H9 (cell line): ENCODE results near the gene CADPS. TPM values are rescaled to one million over a fixed set of nuclear protein-coding genes. Genes with fewer than 3 reads are reported as not detected.
A peak's percentile ranks its signal among the peaks of the same experiment; 100 is the strongest.

Source experiments
- DNase-seq: peaks from one replicate; pipeline ENCODE4 v3.0.0-alpha.2; 2017
- H2AFZ ChIP-seq: one replicate; pipeline ENCODE4 v1.6.1; 2013; ENCODE audit warnings: mild to moderate bottlenecking, low read length, control low read depth, moderate library complexity
- H2AK5ac ChIP-seq: 2 replicates; pipeline ENCODE4 v1.6.1; 2013; ENCODE audit warnings: low read length, control low read depth, mixed read lengths; ENCODE audit not compliant: insufficient read length
- H2BK120ac ChIP-seq: one replicate; pipeline ENCODE4 v1.6.1; 2013; ENCODE audit warnings: low read depth, mild to moderate bottlenecking, low read length, control low read depth, inconsistent platforms; ENCODE audit not compliant: poor library complexity, severe bottlenecking
- H2BK12ac ChIP-seq: 2 replicates; pipeline ENCODE4 v1.6.1; 2013; ENCODE audit warnings: low read length, control low read depth, mixed read lengths, low read depth; ENCODE audit not compliant: insufficient read length
- H2BK15ac ChIP-seq: 2 replicates; pipeline ENCODE4 v1.6.1; 2013; ENCODE audit warnings: low read depth, low read length, control low read depth
- H2BK20ac ChIP-seq: one replicate; pipeline ENCODE4 v1.6.1; 2013; ENCODE audit warnings: low read depth, mild to moderate bottlenecking, low read length, control low read depth, inconsistent platforms; ENCODE audit not compliant: poor library complexity, severe bottlenecking
- H2BK5ac ChIP-seq: 2 replicates; pipeline ENCODE4 v1.6.1; 2013; ENCODE audit warnings: low read length, control low read depth, mixed read lengths; ENCODE audit not compliant: insufficient read length
- H3K14ac ChIP-seq: 2 replicates; pipeline ENCODE4 v1.6.1; 2013; ENCODE audit warnings: low read length, control low read depth; ENCODE audit not compliant: insufficient read depth
- H3K18ac ChIP-seq: 2 replicates; pipeline ENCODE4 v1.6.1; 2013; ENCODE audit warnings: low read depth, mild to moderate bottlenecking, mixed read lengths, low read length, control low read depth; ENCODE audit not compliant: insufficient read length
- H3K23ac ChIP-seq: 2 replicates; pipeline ENCODE4 v1.6.1; 2013; ENCODE audit warnings: low read length, control low read depth, mixed read lengths, low read depth; ENCODE audit not compliant: insufficient read length
- H3K23me2 ChIP-seq: 2 replicates; pipeline ENCODE4 v1.6.1; 2013; ENCODE audit warnings: low read depth, mild to moderate bottlenecking, mixed read lengths, low read length, control low read depth; ENCODE audit not compliant: insufficient read length, poor library complexity, severe bottlenecking
- H3K27ac ChIP-seq: 2 replicates; pipeline ENCODE4 v1.5.1; 2013; ENCODE audit warnings: low read length, control low read depth, mixed read lengths, low read depth; ENCODE audit not compliant: insufficient read length
- H3K27me3 ChIP-seq: 2 replicates; pipeline ENCODE4 v1.6.1; 2013; ENCODE audit warnings: low read length, control low read depth, inconsistent platforms; ENCODE audit not compliant: insufficient read depth
- H3K4ac ChIP-seq: 2 replicates; pipeline ENCODE4 v1.6.1; 2013; ENCODE audit warnings: low read depth, mild to moderate bottlenecking, control low read depth, inconsistent platforms, low read length, moderate library complexity
- H3K4me1 ChIP-seq: 2 replicates; pipeline ENCODE4 v1.6.1; 2013; ENCODE audit warnings: low read length, control low read depth, inconsistent platforms; ENCODE audit not compliant: insufficient read depth
- H3K4me2 ChIP-seq: 2 replicates; pipeline ENCODE4 v1.6.1; 2013; ENCODE audit warnings: low read length, control low read depth, mixed read lengths; ENCODE audit not compliant: insufficient read length, insufficient read depth
- H3K56ac ChIP-seq: 2 replicates; pipeline ENCODE4 v1.6.1; 2013; ENCODE audit warnings: low read depth, mild to moderate bottlenecking, mixed read lengths, low read length, control low read depth; ENCODE audit not compliant: insufficient read length
- H3K79me1 ChIP-seq: 2 replicates; pipeline ENCODE4 v1.6.1; 2013; ENCODE audit warnings: low read depth, mild to moderate bottlenecking, moderate library complexity, low read length, control low read depth, inconsistent platforms; ENCODE audit not compliant: insufficient read depth, poor library complexity, severe bottlenecking
- H3K79me2 ChIP-seq: 2 replicates; pipeline ENCODE4 v1.6.1; 2013; ENCODE audit warnings: low read length, control low read depth, inconsistent platforms; ENCODE audit not compliant: insufficient read depth
- H3K9ac ChIP-seq: 2 replicates; pipeline ENCODE4 v1.6.1; 2013; ENCODE audit warnings: low read length, control low read depth, mixed read lengths; ENCODE audit not compliant: insufficient read length; ENCODE audit errors: extremely low read depth
- H3K9me3 ChIP-seq: one replicate; pipeline ENCODE4 v1.6.1; 2013; ENCODE audit warnings: low read depth, low read length, inconsistent platforms; ENCODE audit not compliant: control insufficient read depth
- H3T11ph ChIP-seq: one replicate; pipeline ENCODE4 v1.6.1; 2013; ENCODE audit warnings: mild to moderate bottlenecking, low read length, control low read depth, inconsistent platforms
- H4K20me1 ChIP-seq: one replicate; pipeline ENCODE4 v1.6.1; 2013; ENCODE audit not compliant: control insufficient read depth, insufficient read length, insufficient read depth
- H4K5ac ChIP-seq: 2 replicates; pipeline ENCODE4 v1.6.1; 2013; ENCODE audit warnings: low read depth, mild to moderate bottlenecking, mixed read lengths, low read length, control low read depth; ENCODE audit not compliant: insufficient read length
- H4K8ac ChIP-seq: replicated peaks from 2 replicates; pipeline ENCODE4 v1.6.1; 2013; ENCODE audit warnings: low read length, control low read depth, mixed read lengths, low read depth; ENCODE audit not compliant: insufficient read length
- H4K91ac ChIP-seq: 2 replicates; pipeline ENCODE4 v1.6.1; 2013; ENCODE audit warnings: low read depth, mild to moderate bottlenecking, moderate library complexity, mixed read lengths, low read length, control low read depth; ENCODE audit not compliant: insufficient read length
- H3K27ac Mint-ChIP-seq, 3 experiments: 2 replicates in 2 of 3; 3 replicates in 1 of 3; pipeline ENCODE4 v1.8.0; 2020 to 2021; ENCODE audit warnings: mixed read lengths in 3 of 3, mild to moderate bottlenecking in 1 of 3, moderate library complexity in 1 of 3
- H3K27me3 Mint-ChIP-seq: 2 replicates; pipeline ENCODE4 v1.8.0; 2021; ENCODE audit warnings: low read depth, mild to moderate bottlenecking, moderate library complexity, mixed read lengths
- H3K36me3 Mint-ChIP-seq, 3 experiments: 2 replicates in 2 of 3; 3 replicates in 1 of 3; pipeline ENCODE4 v1.8.0; 2020 to 2021; ENCODE audit warnings: low read depth in 3 of 3, mixed read lengths in 3 of 3; ENCODE audit not compliant: insufficient read depth in 1 of 3
- H3K4me1 Mint-ChIP-seq, 2 experiments: 2 replicates each; pipeline ENCODE4 v1.8.0; 2020; ENCODE audit warnings: mixed read lengths in 2 of 2
- H3K4me3 Mint-ChIP-seq, 2 experiments: 2 replicates in 1 of 2; 3 replicates in 1 of 2; pipeline ENCODE4 v1.8.0; 2020 to 2021; ENCODE audit warnings: mild to moderate bottlenecking in 2 of 2, mixed read lengths in 2 of 2, moderate library complexity in 1 of 2
- H3K9me3 Mint-ChIP-seq, 2 experiments: 2 replicates in 1 of 2; 3 replicates in 1 of 2; pipeline ENCODE4 v1.8.0; 2020; ENCODE audit warnings: mild to moderate bottlenecking in 2 of 2, mixed read lengths in 2 of 2, moderate library complexity in 1 of 2
- CTCF ChIP-seq: fragments of 200-600 bp; sonication (generic); conservative IDR thresholded peaks from 3 replicates; pipeline ENCODE4 v1.8.0; 2021; ENCODE audit warnings: antibody characterized with exemption, mild to moderate bottlenecking
- WGBS: extraction: QIAGEN DNeasy Blood & Tissue Kit; methylation state at CpG from one replicate; pipeline ENCODE4 v1.1.7; 2013; ENCODE audit warnings: missing lambda C conversion rate, low lambda C conversion rate, mixed read lengths; ENCODE audit not compliant: insufficient read length; ENCODE audit errors: extremely low coverage; 5-methylcytosine and 5-hydroxymethylcytosine counted together
- total RNA-seq: library from RNA; stranded (reverse); gene quantifications from 2 replicates; pipeline ENCODE4 v1.2.1, GENCODE V29; 2021

Gene CADPS
- total RNA-seq, 1 experiment from 2014 or later = 6.6 TPM

DNA sequence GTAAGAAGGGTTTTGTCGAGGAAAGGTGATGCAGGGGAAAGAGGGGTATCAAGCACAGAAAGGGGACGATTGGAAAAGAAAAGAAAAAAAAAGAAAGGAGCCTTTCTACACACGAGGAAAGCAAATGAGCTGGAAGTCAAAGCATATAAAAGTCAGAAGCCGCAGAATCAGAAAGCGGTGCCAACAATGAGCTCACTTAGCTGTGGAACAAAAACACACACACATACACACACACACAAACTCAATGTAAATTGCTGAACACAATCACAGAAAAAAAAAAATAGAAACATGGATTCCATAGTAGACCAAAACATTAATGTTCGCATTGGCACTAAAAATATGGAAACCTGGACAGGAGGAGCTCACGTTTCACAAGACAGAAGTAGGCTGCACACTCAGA, 438.4 kb downstream of the CADPS start:
- no peak overlapping the region for H3K23ac ChIP-seq
- no peak overlapping the region for H3K4ac ChIP-seq
- H3K4me3 Mint-ChIP-seq = peak overlapping the region in 1 of 2 experiments; percentile 9; a peak in 1 of 5 replicates
- H3K36me3 Mint-ChIP-seq = no peaks in the 10 kb centered on the region
- H2BK120ac ChIP-seq = no peak overlapping the region
- no peak overlapping the region for H3K14ac ChIP-seq
- no peak overlapping the region for H4K5ac ChIP-seq
- H4K20me1 ChIP-seq = no peaks in the 10 kb centered on the region
- H3K79me1 ChIP-seq = no peaks in the 10 kb centered on the region
- H3K79me2 ChIP-seq = no peaks in the 10 kb centered on the region
- H3K9me3 Mint-ChIP-seq = no peaks in the 10 kb centered on the region
- peaks cover 24% of the 10 kb centered on the region for H3K27me3 Mint-ChIP-seq
- peak overlapping the region in 1 of 3 experiments; percentile 1; a peak in 1 of 7 replicates for H3K27ac Mint-ChIP-seq
- no peak overlapping the region for H3K9ac ChIP-seq
- no peak overlapping the region for H2BK20ac ChIP-seq
- no peak for TF ChIP-seq CTCF
- no peak overlapping the region for H2BK5ac ChIP-seq
- H3K27ac ChIP-seq = no peak overlapping the region
- no peak overlapping the region for H3K56ac ChIP-seq
- H3K9me3 ChIP-seq = no peaks in the 10 kb centered on the region
- no peak overlapping the region for H2BK15ac ChIP-seq
- no peak overlapping the region for H2AK5ac ChIP-seq
- peaks cover 39 to 62% of the 10 kb centered on the region in 2 experiments for H3K4me1 Mint-ChIP-seq
- peaks cover 6% of the 10 kb centered on the region; the same call in 1 of the 2 replicates for H3K4me1 ChIP-seq
- H3T11ph ChIP-seq = no peak overlapping the region
- no peak overlapping the region for H4K91ac ChIP-seq
- no peak overlapping the region for H4K8ac ChIP-seq
- H3K23me2 ChIP-seq = no peaks in the 10 kb centered on the region
- H3K4me2 ChIP-seq = no peak overlapping the region
- H2BK12ac ChIP-seq = no peak overlapping the region
- H2AFZ ChIP-seq = no peak overlapping the region
- no peak for DNase-seq
- H3K27me3 ChIP-seq = no peaks in the 10 kb centered on the region
- H3K18ac ChIP-seq = no peak overlapping the region
- 100% methylated on average over 1 of the region's 7 CpGs for WGBS
